WTC11 (cell line): ENCODE results near the gene GNGT2.

ENCODE experiments used
- CREB1 ChIP-seq: sonication (generic); formaldehyde crosslinking; IDR thresholded peaks from 2 replicates; pipeline ENCODE4 v1.8.0; 2023; ENCODE audit warnings: mild to moderate bottlenecking, missing genetic modification reagents
- CTCF ChIP-seq: fragments of 200-600 bp; IDR thresholded peaks from 2 replicates; pipeline ENCODE4 v1.8.0; 2022; ENCODE audit warnings: antibody characterized with exemption
- GABPB1 ChIP-seq: sonication (generic); formaldehyde crosslinking; IDR thresholded peaks from 2 replicates; pipeline ENCODE4 v1.8.1; 2023; ENCODE audit warnings: mild to moderate bottlenecking, missing genetic modification reagents
- JUN ChIP-seq: sonication (generic); formaldehyde crosslinking; IDR thresholded peaks from 2 replicates; pipeline ENCODE4 v1.8.0; 2023; ENCODE audit warnings: mild to moderate bottlenecking, missing genetic modification reagents
- NFYB ChIP-seq: sonication (generic); formaldehyde crosslinking; conservative IDR thresholded peaks from 2 replicates; pipeline ENCODE4 v1.8.0; 2022; ENCODE audit warnings: low read depth, missing genetic modification reagents
- STAT6 ChIP-seq: sonication (generic); formaldehyde crosslinking; conservative IDR thresholded peaks from 2 replicates; pipeline ENCODE4 v1.8.1; 2023; ENCODE audit warnings: mild to moderate bottlenecking, low read depth, missing genetic modification reagents, moderate library complexity
- ZBTB43 ChIP-seq: sonication (generic); formaldehyde crosslinking; IDR thresholded peaks from 2 replicates; pipeline ENCODE4 v1.8.1; 2023; ENCODE audit warnings: mild to moderate bottlenecking, missing genetic modification reagents
- ZNF232 ChIP-seq: sonication (generic); formaldehyde crosslinking; IDR thresholded peaks from 2 replicates; pipeline ENCODE4 v1.8.0; 2022; ENCODE audit warnings: mild to moderate bottlenecking, missing genetic modification reagents
- ZNF317 ChIP-seq: sonication (generic); formaldehyde crosslinking; IDR thresholded peaks from 2 replicates; pipeline ENCODE4 v1.8.1; 2023; ENCODE audit warnings: low read depth, mild to moderate bottlenecking, moderate library complexity, missing genetic modification reagents, borderline replicate concordance

- no peak for TF ChIP-seq CTCF
- TF ChIP-seq JUN: no peak
- no peak for TF ChIP-seq ZNF232 (CRISPR knock-in tag)
- TF ChIP-seq NFYB (CRISPR knock-in tag): no peak
- no peak for TF ChIP-seq GABPB1 (CRISPR knock-in tag)
- TF ChIP-seq CREB1 (CRISPR knock-in tag): no peak
- no peak for TF ChIP-seq ZBTB43
- TF ChIP-seq STAT6 (CRISPR knock-in tag): no peak
- no peak for TF ChIP-seq ZNF317 (CRISPR knock-in tag)
Measured at GRCh38 chr17:49258394-49258793, 48.0 kb upstream of the GNGT2 start.
